Mesenchymal stem cell (in vitro differentiated cells and primary cell): ENCODE results near the gene MYL7.

ENCODE experiments used
- DNase-seq: peaks from one replicate; pipeline ENCODE4 v3.0.0-alpha.2; 2013
- H2AFZ ChIP-seq: one replicate; pipeline ENCODE4 v1.6.1; 2013; ENCODE audit warnings: low read depth, mild to moderate bottlenecking, control low read depth, inconsistent platforms, low read length, moderate library complexity
- H2AK5ac ChIP-seq: 2 replicates; pipeline ENCODE4 v1.6.1; 2013; ENCODE audit warnings: low read length, moderate library complexity, mild to moderate bottlenecking, inconsistent platforms; ENCODE audit not compliant: severe bottlenecking
- H2BK120ac ChIP-seq: one replicate; pipeline ENCODE4 v1.6.1; 2013; ENCODE audit warnings: low read depth, mild to moderate bottlenecking, inconsistent platforms, low read length, moderate library complexity
- H2BK12ac ChIP-seq, 2 experiments: one replicate each; pipeline ENCODE4 v1.6.1; 2013; ENCODE audit warnings: inconsistent platforms in 2 of 2, low read length in 2 of 2, mild to moderate bottlenecking in 2 of 2, moderate library complexity in 2 of 2, control low read depth in 1 of 2
- H2BK15ac ChIP-seq: one replicate; pipeline ENCODE4 v1.6.1; 2013; ENCODE audit warnings: mild to moderate bottlenecking, low read depth, inconsistent platforms; ENCODE audit not compliant: poor library complexity, severe bottlenecking
- H2BK5ac ChIP-seq: 2 replicates; pipeline ENCODE4 v1.6.1; 2013; ENCODE audit warnings: low read depth, mild to moderate bottlenecking, low read length, control low read depth, inconsistent platforms; ENCODE audit not compliant: poor library complexity, severe bottlenecking
- H3K14ac ChIP-seq, 2 experiments: one replicate each; pipeline ENCODE4 v1.6.1; 2013; ENCODE audit warnings: inconsistent platforms in 2 of 2, low read length in 2 of 2, control low read depth in 1 of 2, mild to moderate bottlenecking in 1 of 2, moderate library complexity in 1 of 2
- H3K18ac ChIP-seq, 2 experiments: one replicate each; pipeline ENCODE4 v1.6.1; 2013; ENCODE audit warnings: inconsistent platforms in 2 of 2, low read length in 2 of 2, control low read depth in 1 of 2, low read depth in 1 of 2, mild to moderate bottlenecking in 1 of 2
- H3K23ac ChIP-seq, 2 experiments: one replicate each; pipeline ENCODE4 v1.6.1; 2013; ENCODE audit warnings: inconsistent platforms in 2 of 2, low read length in 2 of 2, mild to moderate bottlenecking in 2 of 2, moderate library complexity in 2 of 2, control low read depth in 1 of 2
- H3K27ac ChIP-seq: 2 replicates; pipeline ENCODE4 v1.5.1; 2013; ENCODE audit warnings: mild to moderate bottlenecking, moderate library complexity, low read length, control low read depth, inconsistent platforms; ENCODE audit not compliant: poor library complexity, severe bottlenecking
- H3K27me3 ChIP-seq, 2 experiments: 2 replicates each; pipeline versions ENCODE4 v1.6.1 to v1.7.0; 2013; ENCODE audit warnings: low read length in 2 of 2, mild to moderate bottlenecking in 2 of 2, moderate library complexity in 2 of 2, control low read depth in 1 of 2, inconsistent platforms in 1 of 2; ENCODE audit not compliant: control insufficient read depth in 1 of 2, insufficient read depth in 1 of 2
- H3K36me3 ChIP-seq, 2 experiments: 2 replicates each; pipeline versions ENCODE4 v1.6.1 to v1.7.0; 2013; ENCODE audit warnings: low read length in 2 of 2, control low read depth in 1 of 2, inconsistent platforms in 1 of 2, low read depth in 1 of 2, mild to moderate bottlenecking in 1 of 2; ENCODE audit not compliant: insufficient read depth in 2 of 2, control insufficient read depth in 1 of 2
- H3K4ac ChIP-seq, 2 experiments: one replicate each; pipeline ENCODE4 v1.6.1; 2013; ENCODE audit warnings: inconsistent platforms in 2 of 2, low read length in 2 of 2, mild to moderate bottlenecking in 2 of 2, moderate library complexity in 2 of 2, control low read depth in 1 of 2, low read depth in 1 of 2
- H3K4me1 ChIP-seq: 2 replicates; pipeline ENCODE4 v1.6.1; 2013; ENCODE audit warnings: low read depth, low read length, control low read depth; ENCODE audit not compliant: control insufficient read depth, insufficient read depth
- H3K4me2 ChIP-seq: 2 replicates; pipeline ENCODE4 v1.6.1; 2013; ENCODE audit warnings: low read length, mild to moderate bottlenecking, inconsistent platforms; ENCODE audit not compliant: poor library complexity, severe bottlenecking
- H3K4me3 ChIP-seq, 2 experiments: 2 replicates each; pipeline versions ENCODE4 v1.5.1 to v1.7.0; 2013; ENCODE audit warnings: low read length in 2 of 2, mild to moderate bottlenecking in 2 of 2, control low read depth in 1 of 2, low read depth in 1 of 2; ENCODE audit not compliant: insufficient read depth in 1 of 2
- H3K79me1 ChIP-seq: replicated peaks from 2 replicates; pipeline ENCODE4 v1.6.1; 2013; ENCODE audit warnings: mild to moderate bottlenecking, control low read depth, low read length, inconsistent platforms; ENCODE audit not compliant: poor library complexity, severe bottlenecking
- H3K9ac ChIP-seq: 2 replicates; pipeline ENCODE4 v1.7.0; 2013; ENCODE audit warnings: mild to moderate bottlenecking, low read length, moderate library complexity
- H3K9me3 ChIP-seq: 2 replicates; pipeline ENCODE4 v1.7.0; 2013; ENCODE audit warnings: mild to moderate bottlenecking, low read length; ENCODE audit not compliant: control insufficient read depth
- H4K8ac ChIP-seq: one replicate; pipeline ENCODE4 v1.6.1; 2013; ENCODE audit warnings: inconsistent platforms, mild to moderate bottlenecking, low read length, moderate library complexity
- H4K91ac ChIP-seq: one replicate; pipeline ENCODE4 v1.6.1; 2013; ENCODE audit warnings: mild to moderate bottlenecking, low read length, inconsistent platforms
- WGBS: methylation state at CpG from one replicate; pipeline ENCODE4 v1.1.7; 2013; ENCODE audit warnings: mixed read lengths; 5-methylcytosine and 5-hydroxymethylcytosine counted together

MYL7 gene

GRCh38 chr7:44145969-44146911 is 5.1 kb upstream of the MYL7 start:
- Histone ChIP-seq H3K4me2 (peak overlapping the region; percentile 57), H3K23ac (peak overlapping the region in 1 of 2 experiments; percentile 73), H3K4ac (no peak overlapping the region), H3K14ac (no peak overlapping the region), H3K27ac (no peak overlapping the region), H3K27me3 (peaks cover 16 to 22% of the 10 kb centered on the region in 2 experiments), H3K18ac (no peak overlapping the region), H3K36me3 (no peaks in the 10 kb centered on the region), H2AK5ac (no peak overlapping the region), H2BK15ac (no peak overlapping the region), H3K4me3 (peak overlapping the region; percentile 16 to 76), H2BK12ac (no peak overlapping the region), H2BK5ac (no peak overlapping the region), H4K91ac (no peak overlapping the region), H4K8ac (no peak overlapping the region), H2BK120ac (no peak overlapping the region), H3K9me3 (no peaks in the 10 kb centered on the region), H3K79me1 (no peaks in the 10 kb centered on the region), H2AFZ (peak overlapping the region; percentile 30), H3K9ac (peak overlapping the region; percentile 43), H3K4me1 (peaks cover 21% of the 10 kb centered on the region)
- WGBS = 28% methylated on average over 54 of the region's 65 CpGs
- peak; percentile 32 for DNase-seq

- Histone ChIP-seq H3K9me3 (no peaks in the 10 kb centered on the region), H2BK120ac (no peak overlapping the region), H3K18ac (no peak overlapping the region), H3K27ac (no peak overlapping the region), H4K91ac (no peak overlapping the region), H2AK5ac (no peak overlapping the region), H3K4me3 (peak overlapping the region; percentile 26 to 76), H3K23ac (no peak overlapping the region), H3K36me3 (no peaks in the 10 kb centered on the region), H2AFZ (peak overlapping the region; percentile 30), H2BK12ac (no peak overlapping the region), H3K9ac (peak overlapping the region; percentile 43), H4K8ac (no peak overlapping the region), H2BK15ac (no peak overlapping the region), H2BK5ac (no peak overlapping the region), H3K4ac (no peak overlapping the region), H3K4me2 (peak overlapping the region; percentile 57), H3K4me1 (peaks cover 21% of the 10 kb centered on the region), H3K14ac (peak overlapping the region in 1 of 2 experiments; percentile 13), H3K79me1 (no peaks in the 10 kb centered on the region), H3K27me3 (peaks cover 16 to 22% of the 10 kb centered on the region in 2 experiments)
- DNase-seq = no peak
- WGBS = 34% methylated on average over 41 of the region's 53 CpGs
These were observed 4.4 kb upstream of the MYL7 start for GRCh38 chr7:44145479-44145968.

GRCh38 chr7:44144968-44145478 is 3.9 kb upstream of the MYL7 start:
- no peak overlapping the region for H3K27ac ChIP-seq
- H4K8ac ChIP-seq = no peak overlapping the region
- H2BK15ac ChIP-seq = no peak overlapping the region
- H3K36me3 ChIP-seq = no peaks in the 10 kb centered on the region
- no peak overlapping the region for H3K14ac ChIP-seq
- H3K18ac ChIP-seq = no peak overlapping the region
- 79% methylated on average over 31 of the region's 31 CpGs for WGBS
- H2BK12ac ChIP-seq = no peak overlapping the region
- peaks cover 19% of the 10 kb centered on the region for H3K4me1 ChIP-seq
- H2BK5ac ChIP-seq = no peak overlapping the region
- no peak for DNase-seq
- peaks cover 16 to 22% of the 10 kb centered on the region in 2 experiments for H3K27me3 ChIP-seq
- peak overlapping the region; percentile 12 for H4K91ac ChIP-seq
- no peak overlapping the region for H2BK120ac ChIP-seq
- no peak overlapping the region for H3K4me2 ChIP-seq
- H3K23ac ChIP-seq = no peak overlapping the region
- H3K9me3 ChIP-seq = no peaks in the 10 kb centered on the region
- peak overlapping the region; percentile 30 for H2AFZ ChIP-seq
- peak overlapping the region; percentile 26 to 76 for H3K4me3 ChIP-seq
- H3K79me1 ChIP-seq = no peaks in the 10 kb centered on the region
- no peak overlapping the region for H3K9ac ChIP-seq
- H3K4ac ChIP-seq = no peak overlapping the region
- no peak overlapping the region for H2AK5ac ChIP-seq

GRCh38 chr7:44144426-44144967 is 3.4 kb upstream of the MYL7 start:
- H4K91ac ChIP-seq = no peak overlapping the region
- H3K4me3 ChIP-seq = no peak overlapping the region
- no peak overlapping the region for H2BK120ac ChIP-seq
- WGBS = 81% methylated on average over 6 of the region's 6 CpGs
- no peak overlapping the region for H3K18ac ChIP-seq
- DNase-seq = no peak
- H3K23ac ChIP-seq = no peak overlapping the region
- no peak overlapping the region for H4K8ac ChIP-seq
- H3K27me3 ChIP-seq = peaks cover 18 to 22% of the 10 kb centered on the region in 2 experiments
- no peak overlapping the region for H2AK5ac ChIP-seq
- H3K9me3 ChIP-seq = no peaks in the 10 kb centered on the region
- no peak overlapping the region for H3K4me2 ChIP-seq
- H2BK5ac ChIP-seq = no peak overlapping the region
- H3K79me1 ChIP-seq = no peaks in the 10 kb centered on the region
- H3K9ac ChIP-seq = no peak overlapping the region
- no peak overlapping the region for H2BK15ac ChIP-seq
- peaks cover 19% of the 10 kb centered on the region for H3K4me1 ChIP-seq
- H2BK12ac ChIP-seq = no peak overlapping the region
- H3K14ac ChIP-seq = no peak overlapping the region
- H3K27ac ChIP-seq = no peak overlapping the region
- no peak overlapping the region for H3K4ac ChIP-seq
- H2AFZ ChIP-seq = no peak overlapping the region
- no peaks in the 10 kb centered on the region for H3K36me3 ChIP-seq
